GM12892 (cell line): ENCODE measurements around the gene SLC26A3.

ENCODE experiments used
- POLR2A ChIP-seq: IDR thresholded peaks from 2 replicates; pipeline ENCODE4 v1.6.1; 2011; ENCODE audit warnings: low read depth, low read length, control low read depth
- POLR2AphosphoS5 ChIP-seq: IDR thresholded peaks from 2 replicates; pipeline ENCODE4 v1.6.1; 2011; ENCODE audit warnings: low read depth, low read length, control low read depth

DNA sequence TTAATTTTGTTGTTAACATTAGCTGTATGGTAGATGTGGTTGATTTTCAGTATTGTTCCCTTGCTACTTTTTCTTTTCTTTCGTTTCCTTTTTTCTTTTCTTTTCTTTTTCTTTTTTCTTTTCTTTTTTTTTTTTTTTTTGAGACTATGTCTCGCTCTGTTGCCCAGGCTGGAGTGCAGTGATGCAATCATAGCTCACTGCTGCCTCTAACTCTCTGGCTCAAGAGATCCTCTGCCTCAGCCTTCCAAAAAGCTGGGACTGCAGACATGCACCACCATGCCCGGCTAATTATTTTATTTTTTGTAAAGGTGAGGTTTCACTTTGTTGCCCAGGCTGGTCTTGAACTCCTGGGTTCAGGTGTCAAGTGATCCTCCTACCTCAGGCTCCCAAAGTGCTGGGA lies 14.4 kb downstream of the SLC26A3 start:
- TF ChIP-seq POLR2AphosphoS5 (no peak), POLR2A (no peak)
